ENCODE results near the gene CEP68.

DNA sequence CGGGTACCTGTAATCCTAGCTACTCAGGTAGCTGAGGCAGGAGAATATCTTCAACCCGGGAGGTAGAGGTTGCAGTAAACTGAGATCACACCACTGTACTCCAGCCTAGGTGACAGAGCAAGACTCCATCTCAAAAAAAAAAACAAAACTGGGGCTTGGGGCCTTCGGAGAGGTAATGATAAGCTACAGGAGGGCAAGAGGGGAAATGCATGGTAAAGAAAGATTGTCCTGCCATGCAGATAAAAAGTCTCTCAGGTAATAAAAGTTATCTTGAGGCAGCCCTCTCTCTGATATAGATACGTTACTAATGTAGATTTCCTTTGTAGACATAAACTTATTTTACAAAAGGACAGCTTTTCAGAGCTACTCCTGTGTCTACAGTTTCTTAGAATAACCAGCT, 77.4 kb downstream of the CEP68 start:
- no peak for TF ChIP-seq CTCF (IDR thresholded peaks at IDR 0.05)
- no peak for TF ChIP-seq POLR2A (IDR thresholded peaks at IDR 0.05)
